Measurements from ENCODE around the gene APBA3.

The APBA3 gene

DNA sequence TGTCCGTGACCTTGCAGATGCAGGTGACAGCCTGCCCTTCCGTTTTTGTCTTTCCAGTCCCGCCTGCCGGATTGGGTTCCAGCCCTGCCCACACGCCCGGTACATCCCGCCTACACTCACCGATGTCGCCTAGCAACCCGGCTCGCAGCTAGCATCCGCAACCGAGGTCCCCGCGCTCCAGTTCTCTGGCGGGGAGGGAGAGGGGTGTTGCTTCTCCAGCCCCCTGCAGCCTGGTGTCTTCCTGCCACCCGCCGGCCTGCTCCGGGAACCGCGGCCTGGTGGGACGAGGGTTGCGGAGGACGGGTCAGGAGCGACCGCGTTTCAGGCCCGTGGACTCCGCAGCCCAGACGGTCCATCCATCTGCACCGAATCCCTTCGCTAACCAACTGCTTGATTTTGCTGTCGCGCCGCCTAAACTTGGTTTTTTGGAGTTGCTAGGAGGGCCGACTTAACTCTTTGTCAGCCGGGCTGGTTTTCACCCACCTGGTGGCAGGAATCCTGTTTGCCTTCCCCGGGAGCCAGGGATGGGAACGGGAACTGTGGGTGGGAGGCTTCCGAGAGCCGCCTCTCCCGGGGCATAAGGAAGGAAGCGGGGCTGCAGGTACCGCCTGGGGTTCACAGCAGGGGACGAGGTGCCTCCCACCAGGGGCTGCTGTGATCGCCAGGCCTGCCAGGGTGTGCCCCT is 40.1 kb upstream of the APBA3 start:
- no peaks in the 10 kb centered on the region for H3K9me3 ChIP-seq (ENCODE audit: control insufficient read depth, insufficient read depth, low read length)
- no peaks in the 10 kb centered on the region for H3K36me3 ChIP-seq (ENCODE audit: control insufficient read depth, insufficient read depth, low read length)
- H3K4me3 ChIP-seq (ENCODE audit: low read depth, low read length) = peak overlapping the region; percentile 58
- no peak overlapping the region for H3K9ac ChIP-seq (ENCODE audit: low read depth, low read length)
- peaks cover 5% of the 10 kb centered on the region for H3K27me3 ChIP-seq (ENCODE audit: control insufficient read depth, insufficient read depth, low read length)
- H3K4me1 ChIP-seq (ENCODE audit: control insufficient read depth, insufficient read depth, low read length) = no peaks in the 10 kb centered on the region

DNA sequence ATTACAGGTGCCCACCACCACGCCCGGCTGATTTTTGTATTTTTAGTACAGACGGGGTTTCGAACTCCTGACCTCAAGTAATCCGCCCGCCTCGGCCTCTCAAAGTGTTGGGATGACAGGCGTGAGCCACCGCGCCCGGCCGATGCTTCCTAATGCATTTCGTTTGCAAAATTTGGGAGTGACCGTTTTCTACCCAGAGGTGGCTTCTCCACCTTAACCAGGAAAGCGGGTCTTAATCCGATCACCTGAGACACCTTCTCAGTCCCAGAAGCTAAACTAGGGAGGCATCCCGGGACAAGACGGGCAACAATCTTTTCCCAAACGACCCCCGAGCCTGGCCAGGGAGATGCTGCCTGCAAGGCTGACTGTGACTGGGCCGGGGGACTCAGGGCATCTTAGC is 39.5 kb upstream of the APBA3 start:
- Histone ChIP-seq H3K4me1 (ENCODE audit: control insufficient read depth, insufficient read depth, low read length) (no peaks in the 10 kb centered on the region), H3K36me3 (ENCODE audit: control insufficient read depth, insufficient read depth, low read length) (no peaks in the 10 kb centered on the region), H3K4me3 (ENCODE audit: low read depth, low read length) (peak overlapping the region; percentile 58), H3K27me3 (ENCODE audit: control insufficient read depth, insufficient read depth, low read length) (peaks cover 5% of the 10 kb centered on the region), H3K9ac (ENCODE audit: low read depth, low read length) (no peak overlapping the region), H3K9me3 (ENCODE audit: control insufficient read depth, insufficient read depth, low read length) (no peaks in the 10 kb centered on the region)

DNA sequence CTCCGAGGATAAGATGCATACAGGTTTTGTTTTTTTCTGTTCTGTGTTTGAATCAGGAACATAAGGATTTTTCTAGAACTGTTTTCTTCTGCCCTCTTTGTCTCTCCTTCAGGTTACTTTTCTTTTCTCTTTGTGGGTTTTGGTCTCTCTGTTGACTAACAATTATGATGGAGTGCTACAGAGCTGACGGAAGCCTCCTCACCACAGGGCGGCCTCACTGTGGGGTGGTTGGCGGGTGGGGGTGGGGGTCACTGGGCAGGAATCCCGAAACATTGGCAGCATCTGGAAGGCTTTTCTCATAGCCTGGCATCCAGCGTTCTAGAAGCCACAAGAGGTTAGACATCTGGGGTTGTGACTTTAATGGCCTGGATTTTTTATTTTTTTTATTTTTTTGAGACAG is 36.6 kb upstream of the APBA3 start:
- no peaks in the 10 kb centered on the region for H3K9me3 ChIP-seq (ENCODE audit: control insufficient read depth, insufficient read depth, low read length)
- no peak overlapping the region for H3K4me3 ChIP-seq (ENCODE audit: low read depth, low read length)
- H3K36me3 ChIP-seq (ENCODE audit: control insufficient read depth, insufficient read depth, low read length) = no peaks in the 10 kb centered on the region
- no peaks in the 10 kb centered on the region for H3K4me1 ChIP-seq (ENCODE audit: control insufficient read depth, insufficient read depth, low read length)
- peaks cover 5% of the 10 kb centered on the region for H3K27me3 ChIP-seq (ENCODE audit: control insufficient read depth, insufficient read depth, low read length)
- H3K9ac ChIP-seq (ENCODE audit: low read depth, low read length) = no peak overlapping the region

DNA sequence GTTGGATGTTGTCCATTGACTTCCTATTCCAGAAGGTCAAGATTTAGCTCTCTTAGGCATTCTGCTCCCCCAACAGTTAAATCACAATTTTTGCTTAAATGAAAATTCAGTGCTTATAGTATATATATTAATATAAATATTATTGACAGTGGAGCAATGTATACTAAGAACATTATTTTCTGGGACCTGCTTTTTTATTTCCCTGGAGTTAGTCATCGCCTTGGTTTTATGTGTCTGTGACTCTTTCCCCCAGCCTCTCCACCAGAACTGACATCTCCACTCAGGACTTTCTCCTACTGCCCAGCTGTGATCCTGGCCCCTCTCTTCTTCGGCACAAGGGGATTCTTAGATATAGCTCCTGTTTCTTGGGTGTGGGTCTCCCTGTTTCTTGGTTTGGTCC is 34.9 kb upstream of the APBA3 start:
- Histone ChIP-seq H3K4me3 (ENCODE audit: low read depth, low read length) (no peak overlapping the region), H3K36me3 (ENCODE audit: control insufficient read depth, insufficient read depth, low read length) (no peaks in the 10 kb centered on the region), H3K27me3 (ENCODE audit: control insufficient read depth, insufficient read depth, low read length) (no peaks in the 10 kb centered on the region), H3K9ac (ENCODE audit: low read depth, low read length) (no peak overlapping the region), H3K9me3 (ENCODE audit: control insufficient read depth, insufficient read depth, low read length) (no peaks in the 10 kb centered on the region), H3K4me1 (ENCODE audit: control insufficient read depth, insufficient read depth, low read length) (no peaks in the 10 kb centered on the region)

DNA sequence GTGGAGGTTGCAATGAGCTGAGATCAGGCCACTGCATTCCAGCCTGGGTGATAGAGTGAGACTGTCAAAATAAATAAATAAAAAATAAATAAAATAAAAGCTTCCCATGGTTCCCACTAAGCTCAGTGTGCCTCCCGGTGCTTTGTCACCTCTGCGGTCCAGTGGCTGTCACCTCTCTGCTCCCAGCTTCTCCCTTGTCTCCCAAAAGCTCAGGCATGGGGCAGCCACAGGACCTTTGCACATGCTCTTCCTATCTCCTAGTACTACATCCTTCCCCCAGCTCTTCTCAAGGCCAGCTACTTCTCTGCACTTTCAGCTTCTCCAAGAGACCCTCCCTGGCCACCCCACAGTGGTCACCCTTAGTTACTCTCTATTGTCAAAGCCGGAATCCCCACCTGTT is 32.3 kb upstream of the APBA3 start:
- H3K4me1 ChIP-seq (ENCODE audit: control insufficient read depth, insufficient read depth, low read length) = no peaks in the 10 kb centered on the region
- no peaks in the 10 kb centered on the region for H3K9me3 ChIP-seq (ENCODE audit: control insufficient read depth, insufficient read depth, low read length)
- H3K36me3 ChIP-seq (ENCODE audit: control insufficient read depth, insufficient read depth, low read length) = no peaks in the 10 kb centered on the region
- no peak overlapping the region for H3K9ac ChIP-seq (ENCODE audit: low read depth, low read length)
- H3K27me3 ChIP-seq (ENCODE audit: control insufficient read depth, insufficient read depth, low read length) = no peaks in the 10 kb centered on the region
- no peak overlapping the region for H3K4me3 ChIP-seq (ENCODE audit: low read depth, low read length)

DNA sequence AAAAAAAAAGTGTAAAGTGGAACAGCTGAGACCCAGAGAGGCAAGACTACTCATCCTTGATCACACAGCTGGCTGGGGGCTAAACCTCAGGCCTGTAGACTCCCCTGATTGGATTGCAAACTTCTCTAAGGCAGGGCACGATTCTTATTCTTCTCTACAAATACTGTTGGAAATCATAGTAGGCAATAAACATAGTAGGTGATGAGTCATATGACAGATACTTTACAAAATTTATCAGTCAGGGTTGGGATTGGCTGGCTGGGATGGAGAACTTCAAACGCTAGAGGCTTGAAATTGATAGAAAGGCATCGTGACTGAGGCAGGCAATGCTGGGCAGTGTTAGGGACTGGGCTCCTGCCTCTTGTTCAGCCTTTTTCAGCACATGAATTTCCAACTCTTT is 30.6 kb upstream of the APBA3 start:
- Histone ChIP-seq H3K9ac (ENCODE audit: low read depth, low read length) (no peak overlapping the region), H3K4me3 (ENCODE audit: low read depth, low read length) (no peak overlapping the region), H3K27me3 (ENCODE audit: control insufficient read depth, insufficient read depth, low read length) (no peaks in the 10 kb centered on the region), H3K9me3 (ENCODE audit: control insufficient read depth, insufficient read depth, low read length) (no peaks in the 10 kb centered on the region), H3K4me1 (ENCODE audit: control insufficient read depth, insufficient read depth, low read length) (no peaks in the 10 kb centered on the region), H3K36me3 (ENCODE audit: control insufficient read depth, insufficient read depth, low read length) (no peaks in the 10 kb centered on the region)

DNA sequence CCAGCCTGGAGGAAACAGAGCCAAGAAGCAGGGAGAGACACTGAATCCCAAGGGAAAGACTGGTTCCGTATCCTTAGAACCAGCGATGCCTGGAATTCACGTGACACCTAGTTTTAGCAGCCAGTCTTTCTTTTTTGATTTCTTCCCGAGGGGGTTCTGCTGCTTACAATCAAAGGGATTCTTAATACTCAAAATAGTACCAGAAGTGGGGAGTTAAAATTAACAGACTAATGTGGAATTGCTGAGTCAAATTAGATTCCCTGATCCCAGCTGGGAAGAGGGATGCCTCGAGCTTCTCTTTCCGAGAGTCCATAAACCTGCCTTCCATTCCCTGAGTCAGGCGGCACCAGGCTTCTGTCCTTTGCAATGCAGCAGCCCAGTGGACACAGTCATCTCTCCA is 29.4 kb upstream of the APBA3 start:
- Histone ChIP-seq H3K4me3 (ENCODE audit: low read depth, low read length) (no peak overlapping the region), H3K4me1 (ENCODE audit: control insufficient read depth, insufficient read depth, low read length) (no peaks in the 10 kb centered on the region), H3K9ac (ENCODE audit: low read depth, low read length) (no peak overlapping the region), H3K27me3 (ENCODE audit: control insufficient read depth, insufficient read depth, low read length) (peaks cover 3% of the 10 kb centered on the region), H3K9me3 (ENCODE audit: control insufficient read depth, insufficient read depth, low read length) (no peaks in the 10 kb centered on the region), H3K36me3 (ENCODE audit: control insufficient read depth, insufficient read depth, low read length) (no peaks in the 10 kb centered on the region)

DNA sequence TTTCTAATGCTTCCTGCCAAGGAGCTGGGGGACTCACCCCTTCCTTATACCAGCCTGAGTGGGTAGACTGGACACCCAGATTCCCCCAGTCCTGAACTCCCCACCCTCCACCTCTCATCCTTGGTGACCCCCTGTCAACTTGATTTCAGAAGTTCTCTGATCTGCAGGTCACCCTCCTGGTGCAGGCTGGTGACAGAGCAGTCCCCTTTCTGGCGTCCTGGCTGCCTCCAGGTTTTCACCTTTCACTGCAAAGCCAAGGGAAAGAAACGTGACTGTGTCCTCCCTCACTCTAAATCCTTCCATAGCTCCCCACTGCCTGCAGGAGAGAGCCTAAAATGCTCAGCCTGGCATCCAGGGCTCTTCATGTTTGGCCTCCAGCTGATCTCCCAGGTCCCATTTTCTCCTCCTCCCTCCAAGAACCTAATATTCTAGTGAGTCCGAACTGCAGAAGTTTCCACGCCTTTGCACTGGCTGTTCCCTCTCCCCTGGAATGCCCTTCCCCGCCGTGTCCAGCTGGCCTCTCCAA is 28.8 kb upstream of the APBA3 start:
- Histone ChIP-seq H3K4me3 (ENCODE audit: low read depth, low read length) (no peak overlapping the region), H3K27me3 (ENCODE audit: control insufficient read depth, insufficient read depth, low read length) (peaks cover 6% of the 10 kb centered on the region), H3K9me3 (ENCODE audit: control insufficient read depth, insufficient read depth, low read length) (no peaks in the 10 kb centered on the region), H3K9ac (ENCODE audit: low read depth, low read length) (no peak overlapping the region), H3K36me3 (ENCODE audit: control insufficient read depth, insufficient read depth, low read length) (no peaks in the 10 kb centered on the region), H3K4me1 (ENCODE audit: control insufficient read depth, insufficient read depth, low read length) (no peaks in the 10 kb centered on the region)

DNA sequence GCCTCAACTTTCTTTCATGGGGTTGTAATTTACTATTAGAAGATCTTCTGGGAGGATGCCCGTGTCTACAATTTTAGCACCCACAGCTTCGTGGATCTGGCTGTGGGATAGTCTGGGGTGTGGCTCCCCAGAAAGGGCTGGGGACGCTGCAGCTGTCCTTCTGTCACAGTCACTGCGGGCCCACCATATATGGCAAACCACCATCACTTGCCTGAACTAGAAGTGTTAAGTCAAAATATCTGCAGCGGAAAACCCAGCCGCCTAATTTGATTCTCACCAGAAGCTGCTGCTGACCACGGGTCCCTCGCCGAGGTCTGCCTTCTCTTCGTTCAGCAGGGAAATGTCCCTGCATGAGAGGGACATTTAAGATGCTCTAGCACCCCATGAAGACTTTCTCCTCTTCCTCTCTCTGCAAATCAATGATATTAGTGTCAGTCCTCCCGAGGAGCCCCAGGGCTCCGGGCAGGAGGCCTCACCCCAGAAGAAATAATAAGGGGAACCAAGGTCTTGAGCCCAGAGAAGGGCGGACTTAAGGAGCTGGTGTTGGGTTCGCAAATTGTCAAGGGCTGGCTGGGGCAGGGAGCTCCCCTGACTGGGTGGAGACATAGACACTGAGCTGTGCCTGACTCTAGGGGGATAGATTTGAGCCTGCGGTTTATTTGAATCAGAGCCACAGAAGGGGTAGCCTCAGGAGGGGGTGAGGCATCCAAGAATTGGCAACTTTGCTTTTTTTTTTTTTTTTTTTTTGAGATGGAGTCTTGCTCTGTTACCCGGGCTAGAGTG is 27.7 kb upstream of the APBA3 start:
- Histone ChIP-seq H3K27me3 (ENCODE audit: control insufficient read depth, insufficient read depth, low read length) (peaks cover 6% of the 10 kb centered on the region), H3K4me1 (ENCODE audit: control insufficient read depth, insufficient read depth, low read length) (no peaks in the 10 kb centered on the region), H3K9ac (ENCODE audit: low read depth, low read length) (no peak overlapping the region), H3K9me3 (ENCODE audit: control insufficient read depth, insufficient read depth, low read length) (no peaks in the 10 kb centered on the region), H3K36me3 (ENCODE audit: control insufficient read depth, insufficient read depth, low read length) (no peaks in the 10 kb centered on the region), H3K4me3 (ENCODE audit: low read depth, low read length) (no peak overlapping the region)

DNA sequence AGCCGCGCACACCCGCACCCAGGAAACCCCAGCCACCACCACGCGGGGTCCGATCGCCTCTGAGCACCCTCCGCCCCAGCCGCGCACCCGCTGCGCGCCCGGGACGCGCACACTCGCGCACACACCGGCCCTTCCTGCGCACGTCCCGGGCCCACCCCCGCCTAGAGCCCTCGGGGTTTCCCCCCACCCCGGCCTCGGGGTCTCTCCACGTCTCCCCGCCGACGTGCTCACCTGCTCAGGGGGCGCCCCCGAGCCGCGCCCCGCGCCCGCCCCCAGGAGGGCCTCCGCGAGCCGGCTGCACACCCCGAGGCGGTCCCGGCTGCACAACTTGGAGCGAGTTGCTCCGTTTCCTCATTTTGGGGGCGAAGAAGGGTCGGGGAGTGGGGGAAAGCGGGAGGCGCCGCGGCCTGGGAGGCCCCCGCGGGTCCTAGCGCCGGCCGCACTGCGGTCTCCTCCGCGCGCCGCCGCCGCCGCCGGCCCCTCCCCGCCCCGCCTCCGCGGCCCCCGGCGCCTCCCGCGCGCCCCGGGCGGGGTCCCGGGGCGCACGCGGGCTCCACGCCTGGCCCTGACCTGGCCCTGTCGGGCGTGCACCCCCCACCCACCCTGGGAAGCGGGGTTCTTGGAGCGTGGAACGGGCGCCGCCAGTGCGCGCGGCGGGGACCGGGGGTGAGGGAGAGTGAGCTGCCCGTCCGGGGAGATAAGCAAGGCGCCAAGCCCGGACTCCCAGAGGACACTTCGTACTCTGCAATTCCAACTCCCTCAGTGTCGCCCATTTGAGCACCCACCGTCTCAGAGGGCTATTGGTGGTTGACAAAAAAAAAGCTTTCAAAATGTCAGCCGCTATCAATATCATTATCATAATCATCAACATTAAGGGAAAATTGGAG is 24.7 kb upstream of the APBA3 start, which contains the start of gene MATK:
MATK (minus strand) TSS at position 444 of the 887 bp plus-strand sequence. CDS start 1,246 bp downstream, outside the sequence.
- H3K9ac ChIP-seq (ENCODE audit: low read depth, low read length) = peak within 1 kb of the TSS; percentile 54
- peak within 1 kb of the TSS; percentile 81 for H3K4me3 ChIP-seq (ENCODE audit: low read depth, low read length)
- H3K36me3 ChIP-seq (ENCODE audit: control insufficient read depth, insufficient read depth, low read length) = peaks cover 5% of the 10 kb centered on the region
- peaks cover 6% of the 10 kb centered on the region for H3K27me3 ChIP-seq (ENCODE audit: control insufficient read depth, insufficient read depth, low read length)
- H3K4me1 ChIP-seq (ENCODE audit: control insufficient read depth, insufficient read depth, low read length) = no peaks in the 10 kb centered on the region
- H3K9me3 ChIP-seq (ENCODE audit: control insufficient read depth, insufficient read depth, low read length) = peaks cover 12% of the 10 kb centered on the region

DNA sequence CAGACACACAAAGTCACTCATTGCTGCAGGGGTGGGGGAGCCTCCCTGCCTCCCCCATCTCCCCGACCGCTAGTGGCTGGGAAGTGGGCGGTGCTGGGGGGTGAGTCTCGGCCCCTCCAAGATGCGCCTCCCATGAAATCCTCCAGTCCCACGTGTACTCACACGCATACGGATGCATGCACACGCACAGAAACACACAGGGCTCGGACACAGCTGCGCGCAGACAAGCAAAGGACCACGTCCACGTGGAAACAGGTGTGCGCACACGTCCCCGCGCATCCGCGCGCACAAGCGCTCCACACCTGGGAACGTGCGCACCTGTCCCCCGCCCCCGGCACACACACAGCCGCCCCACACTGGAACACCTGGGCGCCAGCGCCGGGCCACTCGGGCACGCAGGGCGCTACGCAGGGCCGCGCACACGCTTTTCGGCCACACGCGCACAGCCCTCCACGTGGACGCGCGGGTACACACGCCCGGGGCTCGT is 24.0 kb upstream of the APBA3 start:
- Histone ChIP-seq H3K4me3 (ENCODE audit: low read depth, low read length) (peak overlapping the region; percentile 81), H3K9ac (ENCODE audit: low read depth, low read length) (peak overlapping the region; percentile 54), H3K9me3 (ENCODE audit: control insufficient read depth, insufficient read depth, low read length) (peaks cover 12% of the 10 kb centered on the region), H3K36me3 (ENCODE audit: control insufficient read depth, insufficient read depth, low read length) (peaks cover 9% of the 10 kb centered on the region), H3K4me1 (ENCODE audit: control insufficient read depth, insufficient read depth, low read length) (no peaks in the 10 kb centered on the region), H3K27me3 (ENCODE audit: control insufficient read depth, insufficient read depth, low read length) (peaks cover 6% of the 10 kb centered on the region)

Data from iPS-15b (cell line).